GM19395 (cell line): Measurements from ENCODE around the gene CD44.
"Not testable (repeated sequence)": the region's sequence is repeated elsewhere in the genome, so short reads cannot be mapped to it uniquely, and the experiment has no call there.

Experiments
- ATAC-seq: cut with Tn5 transposase; IDR thresholded peaks from one replicate; pipeline ENCODE4 v1.9.1; 2021; ENCODE audit warnings: mild to moderate bottlenecking, moderate library complexity; ENCODE audit not compliant: unreplicated experiment

The CD44 gene

GRCh38 chr11:35138943-35139721, at the start of gene CD44:
CD44 (plus strand) TSS chr11:35139171; CDS start chr11:35139304, 133 bp downstream.
- peak; percentile 53 for ATAC-seq

GRCh38 chr11:35089666-35090065, 49.3 kb upstream of the CD44 start:
- peak; percentile 78 for ATAC-seq

- peak; percentile 35 for ATAC-seq
These were observed 48.8 kb upstream of the CD44 start for GRCh38 chr11:35090125-35090524.

- ATAC-seq: not testable (repeated sequence)
These were observed 48.0 kb upstream of the CD44 start for GRCh38 chr11:35090991-35091390.

- no peak for ATAC-seq
These were observed 42.2 kb upstream of the CD44 start for GRCh38 chr11:35096723-35097122.

- ATAC-seq: no peak
These were observed 41.0 kb upstream of the CD44 start for GRCh38 chr11:35097814-35098455.

DNA sequence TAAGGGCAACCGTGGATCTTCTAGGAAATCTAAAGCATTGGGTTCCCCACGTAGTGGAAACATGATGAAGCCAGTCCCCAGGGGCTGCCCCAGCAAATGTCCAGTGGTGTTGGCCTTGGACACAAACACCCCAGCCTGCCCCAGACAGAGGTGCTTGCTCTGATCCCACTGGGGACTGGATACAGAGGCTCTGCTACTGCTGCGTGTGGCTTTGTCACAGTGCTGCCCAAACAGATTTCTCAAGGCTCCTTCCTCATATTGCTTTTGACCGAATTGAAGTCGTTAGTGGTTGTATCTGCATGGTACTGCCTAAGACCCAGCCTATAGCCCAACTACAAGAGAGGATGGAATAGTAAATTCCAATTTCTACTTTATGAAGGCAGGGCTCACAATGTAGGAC, 40.1 kb upstream of the CD44 start:
- ATAC-seq: no peak

GRCh38 chr11:35099278-35100012, 39.5 kb upstream of the CD44 start:
- no peak for ATAC-seq

DNA sequence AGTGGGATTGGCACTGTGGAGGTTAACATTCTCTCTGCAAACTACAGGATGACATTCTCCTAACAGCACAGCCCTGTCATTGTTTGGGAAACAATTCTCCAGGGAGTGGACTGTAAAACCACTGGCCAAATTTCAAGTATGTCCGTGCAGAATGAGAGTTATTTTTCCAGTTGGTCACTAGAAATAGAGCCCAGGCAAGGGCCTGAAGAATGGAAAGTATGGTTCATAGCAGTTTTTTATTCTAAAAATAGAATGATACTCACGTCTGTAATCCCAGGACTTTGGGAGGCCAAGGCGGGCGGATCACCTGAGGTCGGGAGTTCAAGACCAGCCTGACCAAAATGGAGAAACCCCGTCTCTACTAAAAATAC, 39.0 kb upstream of the CD44 start:
- no peak for ATAC-seq

GRCh38 chr11:35101223-35101622, 37.7 kb upstream of the CD44 start:
- ATAC-seq: no peak

DNA sequence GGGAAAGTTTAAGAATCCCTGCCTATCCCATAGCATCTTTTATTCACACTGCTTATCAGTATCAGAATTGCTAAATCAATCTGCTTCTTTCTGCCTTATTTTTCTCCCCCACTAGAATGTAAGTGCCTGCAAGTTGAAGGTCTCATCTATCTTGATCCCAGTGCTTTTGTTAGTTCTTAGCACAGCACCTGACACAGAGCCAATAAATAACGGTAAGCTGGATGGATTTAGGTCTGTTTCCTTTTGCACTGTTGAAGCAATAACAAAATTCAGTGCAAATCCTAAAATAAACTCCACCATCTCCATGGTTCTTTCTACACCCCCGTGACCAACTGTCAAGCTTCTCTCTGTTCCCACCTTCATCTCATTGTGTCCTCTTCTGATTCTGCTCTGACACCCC, 36.7 kb upstream of the CD44 start:
- ATAC-seq: no peak

DNA sequence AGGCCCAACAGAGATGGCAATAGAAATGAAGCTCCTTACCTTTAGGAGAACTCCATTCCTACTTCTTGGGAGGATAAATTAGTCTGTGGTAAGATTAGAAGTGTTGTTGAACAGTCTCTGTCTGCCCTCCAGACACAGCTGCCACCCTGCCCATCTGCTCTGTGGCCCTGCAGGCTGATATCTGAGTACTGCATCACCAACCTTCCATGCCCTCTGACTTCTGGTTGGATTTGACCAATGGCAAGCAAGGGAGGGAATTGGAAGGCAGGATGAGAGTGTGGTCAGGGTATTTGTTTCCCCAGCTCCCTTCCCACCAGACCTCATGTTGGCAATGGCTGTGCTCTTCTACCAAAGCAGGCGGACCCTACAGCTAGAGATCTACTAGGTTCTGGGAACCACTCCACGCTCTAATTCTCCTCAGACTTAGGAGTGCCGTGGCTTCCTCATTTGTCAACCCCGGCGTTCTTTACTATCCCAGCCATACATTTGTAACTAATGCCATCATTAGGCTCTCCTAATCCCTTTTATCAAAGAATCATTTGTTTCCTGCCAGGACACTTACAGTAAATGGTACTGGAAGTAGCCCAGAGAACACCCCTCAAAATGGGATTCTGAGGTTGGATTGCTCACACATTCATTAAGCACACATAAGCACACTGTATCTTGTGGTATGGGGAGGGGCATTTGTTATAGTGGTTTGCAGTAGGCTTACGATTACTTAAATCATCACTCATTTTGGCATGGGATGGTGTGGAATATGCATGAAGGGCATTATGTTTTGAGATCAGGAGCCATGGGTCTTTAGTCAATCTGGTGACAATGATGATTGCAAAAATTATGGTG, 35.4 kb upstream of the CD44 start:
- ATAC-seq: no peak

- ATAC-seq: no peak
These were observed 34.3 kb upstream of the CD44 start for GRCh38 chr11:35104655-35105054.

DNA sequence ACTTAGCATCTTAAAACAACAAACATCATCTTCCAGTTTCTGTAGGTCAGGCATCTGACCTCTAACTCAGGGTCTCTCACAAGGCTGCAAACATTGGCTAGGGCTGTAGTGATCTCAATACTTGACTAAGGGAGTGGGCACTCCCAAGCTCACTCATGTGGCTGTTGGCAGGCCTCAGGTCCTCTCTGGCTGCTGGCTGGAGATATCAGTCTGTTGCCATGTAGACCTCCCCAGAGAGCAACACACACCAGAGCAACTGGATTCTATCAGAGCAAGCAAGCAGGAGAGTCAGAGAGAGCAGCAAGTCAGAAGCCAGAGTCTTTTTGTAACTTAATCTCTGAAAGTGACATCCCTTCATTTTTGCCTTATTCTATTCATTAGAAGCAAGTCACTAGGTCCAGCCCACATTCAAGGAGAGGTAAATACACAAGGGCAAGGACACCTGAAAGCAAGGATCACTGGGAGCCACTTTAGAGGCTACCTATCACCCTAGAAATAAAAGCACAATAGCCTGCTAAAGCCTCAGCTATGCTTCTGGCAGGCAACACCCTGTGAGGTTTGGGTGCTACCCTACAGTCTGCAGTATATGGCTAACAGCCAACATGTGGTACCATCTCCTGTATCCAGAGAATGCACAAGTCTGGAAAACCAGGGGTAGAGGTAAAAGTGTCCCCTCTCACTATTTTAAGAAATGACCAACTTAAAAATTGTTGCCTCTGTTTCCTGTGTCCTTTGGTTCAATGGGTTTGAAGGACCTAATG, 33.5 kb upstream of the CD44 start:
- no peak for ATAC-seq

DNA sequence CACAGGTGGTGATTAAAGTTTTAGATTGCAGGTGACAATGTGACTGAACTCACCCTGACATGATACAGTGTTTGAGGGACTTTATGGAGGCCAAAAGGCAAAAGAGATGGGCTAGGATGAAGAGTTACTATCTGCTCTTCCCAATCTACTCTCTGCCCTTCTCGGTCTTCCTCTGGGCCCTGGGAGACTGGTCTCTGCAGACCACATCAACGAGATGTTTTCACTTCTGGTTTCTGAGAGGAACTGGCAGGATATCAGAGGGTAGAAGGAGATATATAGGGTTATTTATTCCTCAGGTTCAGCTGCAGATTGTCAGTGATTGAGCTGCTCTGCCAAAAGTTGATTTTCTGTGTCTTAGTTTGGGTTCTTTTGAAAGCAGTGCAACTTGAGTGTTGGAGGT, 32.4 kb upstream of the CD44 start:
- ATAC-seq: peak; percentile 78

- no peak for ATAC-seq
These were observed 31.1 kb upstream of the CD44 start for GRCh38 chr11:35107861-35108260.

DNA sequence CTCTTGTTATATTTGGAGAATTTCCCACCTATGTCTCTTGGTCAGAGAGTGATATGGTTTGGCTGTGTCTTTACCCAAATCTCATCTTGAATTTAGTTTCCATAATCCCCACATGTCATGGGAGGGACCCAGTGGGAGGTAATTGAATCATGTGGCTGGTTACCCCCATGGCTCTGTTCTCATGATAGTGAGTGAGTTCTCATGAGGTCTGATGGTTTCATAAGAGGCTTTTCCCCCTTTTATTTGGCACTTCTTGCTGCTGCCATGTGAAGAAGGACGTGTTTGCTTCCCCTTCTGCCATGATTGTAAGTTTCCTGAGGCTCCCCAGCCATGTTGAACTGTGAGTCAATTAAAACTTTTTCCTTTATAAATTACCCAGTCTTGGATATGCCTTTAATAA, 30.6 kb upstream of the CD44 start:
- ATAC-seq: not testable (repeated sequence)

GRCh38 chr11:35109041-35109440, 29.9 kb upstream of the CD44 start:
- ATAC-seq: no peak

GRCh38 chr11:35109827-35110226, 29.1 kb upstream of the CD44 start:
- no peak for ATAC-seq
